ENCODE data around the gene PTPRN2.
"Not testable (repeated sequence)": the region's sequence is repeated elsewhere in the genome, so short reads cannot be mapped to it uniquely, and the experiment has no call there.

The PTPRN2 gene

GRCh38 chr7:158376146-158376838, 211.3 kb downstream of the PTPRN2 start:
- DNase-seq = not testable (repeated sequence)

- DNase-seq = no peak
These were observed 212.6 kb downstream of the PTPRN2 start for GRCh38 chr7:158375034-158375433.

- no peak for DNase-seq
These were observed 213.0 kb downstream of the PTPRN2 start for GRCh38 chr7:158374586-158374985.

GRCh38 chr7:158374146-158374545, 213.5 kb downstream of the PTPRN2 start:
- no peak for DNase-seq

GRCh38 chr7:158373476-158374133, 214.0 kb downstream of the PTPRN2 start:
- DNase-seq = no peak

GRCh38 chr7:158372400-158373342, 215.0 kb downstream of the PTPRN2 start:
- DNase-seq = no peak

- DNase-seq = no peak
These were observed 215.8 kb downstream of the PTPRN2 start for GRCh38 chr7:158371856-158372255.

GRCh38 chr7:158369866-158370265, 217.8 kb downstream of the PTPRN2 start:
- DNase-seq = no peak

- no peak for DNase-seq
These were observed 218.3 kb downstream of the PTPRN2 start for GRCh38 chr7:158369290-158369689.

- DNase-seq = no peak
These were observed 219.2 kb downstream of the PTPRN2 start for GRCh38 chr7:158368449-158368848.

GRCh38 chr7:158367634-158367982, 220.0 kb downstream of the PTPRN2 start:
- DNase-seq = no peak

- no peak for DNase-seq
These were observed 220.5 kb downstream of the PTPRN2 start for GRCh38 chr7:158366916-158367633.

GRCh38 chr7:158366346-158366745, 221.3 kb downstream of the PTPRN2 start:
- DNase-seq = no peak

GRCh38 chr7:158365267-158365666, 222.4 kb downstream of the PTPRN2 start:
- no peak for DNase-seq

- DNase-seq = no peak
These were observed 223.2 kb downstream of the PTPRN2 start for GRCh38 chr7:158364451-158364850.

GRCh38 chr7:158362912-158363905, 224.4 kb downstream of the PTPRN2 start:
- no peak for DNase-seq

- DNase-seq = no peak
These were observed 225.6 kb downstream of the PTPRN2 start for GRCh38 chr7:158362001-158362400.

GRCh38 chr7:158361326-158361946, 226.2 kb downstream of the PTPRN2 start:
- no peak for DNase-seq

- no peak for DNase-seq
These were observed 228.5 kb downstream of the PTPRN2 start for GRCh38 chr7:158358926-158359645.

Data from NCI-H146 (cell line).